PC-9 (cell line): ENCODE results near the gene RASAL2. TPM values are rescaled to one million over a fixed set of nuclear protein-coding genes. Genes with fewer than 3 reads are reported as not detected.

Source experiments
- BruUV-seq: library from RNA; stranded (reverse); fragments of 400-500 nt; replicated peaks from 2 replicates; lab custom pipeline; 2021; lab: Mats Ljungman, UMichigan
- CTCF ChIA-PET: fragments of 300-600 bp; sonication (Branson Sonifier 250); formaldehyde crosslinking; loops from one replicate; lab custom pipeline; 2022; ENCODE audit warnings: antibody characterized with exemption; lab: Charles Lee
- POLR2A ChIA-PET: fragments of 300-600 bp; sonication (Branson Sonifier 250); formaldehyde crosslinking; loops from one replicate; lab custom pipeline; 2022; ENCODE audit warnings: antibody characterized with exemption; ENCODE audit not compliant: unreplicated experiment; lab: Charles Lee
- DNase-seq, 2 experiments: peaks; one replicate each; pipeline versions ENCODE4 v3.0.0 to v3.0.0-alpha.2; 2015 to 2022; ENCODE audit warnings: mixed read lengths in 1 of 2
- H2AFZ ChIP-seq: fragments of 200-600 bp; sonication (generic); 2 replicates; pipeline ENCODE4 v1.8.1; 2017; ENCODE audit warnings: antibody characterized with exemption
- H3F3A ChIP-seq: fragments of 200-600 bp; sonication (generic); 2 replicates; pipeline ENCODE4 v1.8.1; 2017; ENCODE audit warnings: antibody characterized with exemption, mild to moderate bottlenecking, low read depth; ENCODE audit not compliant: insufficient read depth
- H3K27ac ChIP-seq: fragments of 200-600 bp; sonication (generic); 2 replicates; pipeline ENCODE4 v1.6.1; 2016; ENCODE audit warnings: mixed run types
- H3K27me3 ChIP-seq: fragments of 200-600 bp; sonication (generic); 2 replicates; pipeline ENCODE4 v1.6.1; 2016; ENCODE audit warnings: low read depth, mixed run types; ENCODE audit not compliant: insufficient read depth
- H3K36me3 ChIP-seq: fragments of 200-600 bp; sonication (generic); 2 replicates; pipeline ENCODE4 v1.6.1; 2016; ENCODE audit warnings: low read depth, mixed run types
- H3K4me1 ChIP-seq: fragments of 200-600 bp; sonication (generic); replicated peaks from 2 replicates; pipeline ENCODE4 v1.6.1; 2016; ENCODE audit warnings: mixed run types; ENCODE audit not compliant: insufficient read depth
- H3K4me2 ChIP-seq: fragments of 200-600 bp; sonication (generic); 2 replicates; pipeline ENCODE4 v1.6.1; 2017; ENCODE audit warnings: mixed run types
- H3K4me3 ChIP-seq: fragments of 200-600 bp; sonication (generic); 2 replicates; pipeline ENCODE4 v1.6.1; 2016; ENCODE audit warnings: mixed run types
- H3K79me2 ChIP-seq: fragments of 200-600 bp; sonication (generic); 2 replicates; pipeline ENCODE4 v1.6.1; 2017; ENCODE audit warnings: low read depth, mixed run types
- H3K9me2 ChIP-seq: fragments of 200-600 bp; sonication (generic); 2 replicates; pipeline ENCODE4 v1.8.1; 2017; ENCODE audit warnings: mild to moderate bottlenecking; ENCODE audit not compliant: insufficient read depth
- H3K9me3 ChIP-seq: fragments of 200-600 bp; sonication (generic); 2 replicates; pipeline ENCODE4 v1.8.1; 2016; ENCODE audit warnings: low read depth; ENCODE audit not compliant: insufficient read depth
- H4K20me1 ChIP-seq: fragments of 200-600 bp; sonication (generic); 2 replicates; pipeline ENCODE4 v1.8.1; 2017; ENCODE audit not compliant: insufficient read depth
- EZH2 ChIP-seq: fragments of 200-600 bp; sonication (generic); IDR thresholded peaks from 2 replicates; pipeline ENCODE4 v1.8.0; 2017; ENCODE audit warnings: antibody characterized with exemption, low read depth
- intact Hi-C: fragments of 100-400 bp; cut with micrococcal nuclease; formaldehyde crosslinking; loops from one replicate; pipeline ENCODE4 v1.10.0; 2022; ENCODE audit not compliant: unreplicated experiment
- total RNA-seq: library from RNA; stranded (reverse); gene quantifications from 2 replicates; pipeline ENCODE4 v1.2.3, GENCODE V29; 2021
- TF ChIP-seq, protein P1 (sequence below): fragments of 200-600 bp; sonication (generic); conservative IDR thresholded peaks from 2 replicates; pipeline ENCODE4 v1.6.1; 2017; ENCODE audit warnings: mixed run types, antibody characterized with exemption, mild to moderate bottlenecking, moderate library complexity

RASAL2 gene
- total RNA-seq, 1 experiment from 2014 or later = 54.1 TPM

DNA sequence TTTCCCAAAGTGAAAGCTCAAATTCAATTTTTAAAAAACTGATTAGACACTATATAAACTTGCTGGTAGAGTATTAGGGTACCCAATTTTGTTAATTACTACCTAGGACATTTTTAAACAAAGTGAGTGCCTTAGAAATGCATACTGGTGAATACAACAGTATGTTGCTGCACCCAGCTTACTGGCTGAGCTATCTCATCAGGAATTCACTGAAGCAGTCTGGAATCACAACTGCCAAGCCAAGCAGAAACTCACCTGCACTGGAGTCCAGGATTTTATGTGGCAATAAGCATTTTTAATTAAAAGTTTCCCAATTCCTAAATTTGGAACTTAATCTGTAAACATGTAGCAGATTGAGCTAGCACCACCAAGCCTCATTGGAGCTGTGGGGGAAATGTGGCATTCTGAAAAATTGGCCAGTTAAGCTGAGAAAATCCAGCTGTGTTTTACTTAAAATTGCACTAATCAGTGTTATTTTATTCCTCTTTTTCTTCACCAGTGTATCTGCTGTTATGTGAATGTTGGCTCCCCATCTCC is 341.1 kb downstream of the RASAL2 start:
- intact Hi-C loops = no loop called here
- Histone ChIP-seq H2AFZ (no peak overlapping the region), H3K9me2 (no peaks in the 10 kb centered on the region), H3F3A (no peaks in the 10 kb centered on the region), H4K20me1 (no peaks in the 10 kb centered on the region; the same call in 1 of the 2 replicates), H3K4me3 (no peak overlapping the region), H3K9me3 (no peaks in the 10 kb centered on the region), H3K36me3 (no peaks in the 10 kb centered on the region), H3K4me1 (no peaks in the 10 kb centered on the region), H3K27ac (no peak overlapping the region), H3K27me3 (no peaks in the 10 kb centered on the region), H3K79me2 (no peaks in the 10 kb centered on the region), H3K4me2 (no peak overlapping the region)
- CTCF ChIA-PET = no interaction called here
- POLR2A ChIA-PET = no interaction called here
- no peak for DNase-seq
- TF ChIP-seq EZH2 = no peak
- TF ChIP-seq, protein P1, sequence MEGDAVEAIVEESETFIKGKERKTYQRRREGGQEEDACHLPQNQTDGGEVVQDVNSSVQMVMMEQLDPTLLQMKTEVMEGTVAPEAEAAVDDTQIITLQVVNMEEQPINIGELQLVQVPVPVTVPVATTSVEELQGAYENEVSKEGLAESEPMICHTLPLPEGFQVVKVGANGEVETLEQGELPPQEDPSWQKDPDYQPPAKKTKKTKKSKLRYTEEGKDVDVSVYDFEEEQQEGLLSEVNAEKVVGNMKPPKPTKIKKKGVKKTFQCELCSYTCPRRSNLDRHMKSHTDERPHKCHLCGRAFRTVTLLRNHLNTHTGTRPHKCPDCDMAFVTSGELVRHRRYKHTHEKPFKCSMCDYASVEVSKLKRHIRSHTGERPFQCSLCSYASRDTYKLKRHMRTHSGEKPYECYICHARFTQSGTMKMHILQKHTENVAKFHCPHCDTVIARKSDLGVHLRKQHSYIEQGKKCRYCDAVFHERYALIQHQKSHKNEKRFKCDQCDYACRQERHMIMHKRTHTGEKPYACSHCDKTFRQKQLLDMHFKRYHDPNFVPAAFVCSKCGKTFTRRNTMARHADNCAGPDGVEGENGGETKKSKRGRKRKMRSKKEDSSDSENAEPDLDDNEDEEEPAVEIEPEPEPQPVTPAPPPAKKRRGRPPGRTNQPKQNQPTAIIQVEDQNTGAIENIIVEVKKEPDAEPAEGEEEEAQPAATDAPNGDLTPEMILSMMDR = no peak
- no TSS peak for BruUV-seq

DNA sequence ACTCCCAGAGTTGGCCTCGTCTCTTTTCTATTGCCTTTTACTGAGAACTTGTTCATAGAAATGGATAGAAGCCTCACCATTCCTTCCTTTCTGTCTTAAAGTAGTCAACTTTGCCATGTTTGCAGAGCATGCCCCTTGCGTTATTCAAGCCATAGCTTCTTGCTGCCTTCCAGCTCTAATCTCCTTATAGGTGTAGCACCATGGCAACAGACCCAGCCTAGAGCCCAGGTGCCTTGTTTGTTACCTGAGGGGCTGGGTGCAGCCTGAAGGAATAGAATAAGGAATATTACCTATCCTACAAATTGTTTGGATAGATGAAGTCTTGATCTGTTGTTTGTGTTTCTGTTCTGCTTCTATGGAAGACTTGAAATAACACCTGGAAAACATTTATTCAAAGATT is 343.0 kb downstream of the RASAL2 start:
- Histone ChIP-seq H3K4me3 (no peak overlapping the region), H3K4me1 (no peaks in the 10 kb centered on the region), H3K4me2 (no peak overlapping the region), H4K20me1 (no peaks in the 10 kb centered on the region), H3K27ac (no peak overlapping the region), H3K9me2 (no peaks in the 10 kb centered on the region; the same call in 1 of the 2 replicates), H3F3A (no peaks in the 10 kb centered on the region), H3K79me2 (no peaks in the 10 kb centered on the region), H3K36me3 (peaks cover 15% of the 10 kb centered on the region; the same call in 1 of the 2 replicates), H2AFZ (no peak overlapping the region), H3K9me3 (no peaks in the 10 kb centered on the region), H3K27me3 (no peaks in the 10 kb centered on the region)
- no TSS peak for BruUV-seq
- ChIA-PET CTCF (no interaction called here), POLR2A (no interaction called here)
- TF ChIP-seq, protein P1 = no peak
- TF ChIP-seq EZH2 = no peak
- intact Hi-C loops = no loop called here
- DNase-seq = no peak

DNA sequence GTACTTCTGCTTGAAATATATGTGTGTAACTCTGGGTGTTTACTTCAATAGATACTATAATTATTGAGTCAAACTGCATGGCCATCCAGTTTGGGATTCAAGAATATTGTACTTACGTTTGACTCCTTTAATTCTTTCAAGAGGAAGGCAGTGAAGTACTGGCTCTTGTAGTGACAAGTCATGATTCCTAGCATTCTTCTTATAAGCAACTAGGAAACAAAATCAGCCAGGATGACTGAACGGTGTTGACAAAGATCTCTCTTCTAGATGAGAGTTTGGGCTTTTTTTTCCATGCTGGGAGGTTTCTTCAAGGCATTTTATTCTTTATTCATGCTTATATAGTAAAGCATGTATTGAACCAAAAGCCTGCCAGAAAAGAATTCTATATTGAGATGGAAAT is 344.5 kb downstream of the RASAL2 start:
- H4K20me1 ChIP-seq = no peaks in the 10 kb centered on the region
- H3K36me3 ChIP-seq = peaks cover 22% of the 10 kb centered on the region; the same call in 1 of the 2 replicates
- BruUV-seq = no TSS peak
- no peaks in the 10 kb centered on the region for H3F3A ChIP-seq
- TF ChIP-seq, protein P1 = no peak
- no peak for TF ChIP-seq EZH2
- no peaks in the 10 kb centered on the region for H3K4me1 ChIP-seq
- H3K4me3 ChIP-seq = no peak overlapping the region
- CTCF ChIA-PET = no interaction called here
- intact Hi-C loops = no loop called here
- POLR2A ChIA-PET = no interaction called here
- no peak overlapping the region for H3K27ac ChIP-seq
- no peak overlapping the region for H2AFZ ChIP-seq
- no peaks in the 10 kb centered on the region for H3K9me3 ChIP-seq
- H3K27me3 ChIP-seq = no peaks in the 10 kb centered on the region
- DNase-seq = no peak
- no peaks in the 10 kb centered on the region for H3K79me2 ChIP-seq
- no peak overlapping the region for H3K4me2 ChIP-seq
- H3K9me2 ChIP-seq = no peaks in the 10 kb centered on the region; the same call in 1 of the 2 replicates
